Measurements from ENCODE around the gene ANAPC2. TPM values are rescaled to one million over a fixed set of nuclear protein-coding genes. Genes with fewer than 3 reads are reported as not detected.

ANAPC2 gene
- total and polyA plus RNA-seq, 4 donors = 9.3 to 32.6 (median 19.6) TPM

DNA sequence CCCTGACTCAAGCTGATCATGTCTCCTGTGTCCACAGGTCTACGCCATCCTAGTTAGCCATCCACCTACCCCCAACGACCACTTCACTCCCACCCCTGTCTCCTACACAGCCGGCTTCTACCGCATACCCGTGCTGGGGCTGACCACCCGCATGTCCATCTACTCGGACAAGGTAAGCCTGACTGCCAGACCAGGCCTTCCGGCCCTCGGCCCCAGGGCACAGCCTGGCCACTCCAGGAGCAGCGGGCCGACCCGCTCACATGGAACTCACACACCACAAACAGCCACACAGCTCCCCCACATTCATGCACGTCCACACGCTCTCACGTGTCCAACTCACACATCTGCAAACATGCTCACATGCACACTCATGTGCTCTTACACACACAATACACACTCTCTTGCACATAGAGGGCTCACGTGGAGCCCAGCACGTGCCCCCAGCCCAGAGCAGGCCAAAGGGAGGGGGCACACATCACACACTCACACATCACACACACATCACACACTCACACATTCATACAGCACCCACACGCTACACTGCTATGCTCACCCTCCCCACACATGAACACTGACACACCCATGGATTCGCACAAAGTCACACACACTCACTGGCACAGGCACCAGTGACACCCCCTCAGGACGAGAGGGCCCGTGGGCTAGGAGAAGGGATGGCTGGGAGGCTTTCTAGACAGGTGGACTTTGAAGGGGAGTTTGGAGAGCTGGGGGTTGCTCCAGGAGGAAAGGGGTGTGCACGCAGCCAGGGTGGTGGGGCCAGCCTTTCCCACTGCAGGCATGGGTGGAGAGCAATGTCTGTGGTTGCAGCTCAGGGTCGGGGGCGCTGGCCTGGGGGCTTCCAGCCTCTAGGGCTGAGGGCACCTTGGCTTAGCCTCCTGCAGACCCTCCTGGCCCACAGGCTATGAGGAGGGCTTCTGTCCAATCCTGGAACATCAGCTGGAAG lies 46.1 kb downstream of the ANAPC2 start:
- Histone ChIP-seq H3K4me3 (ENCODE audit: low read depth in 1 of 3, low read length in 3 of 3) (no peak overlapping the region), H3K27ac (ENCODE audit: low read depth in 1 of 2, low read length in 2 of 2) (no peak overlapping the region), H3K4me1 (ENCODE audit: control insufficient read depth in 4 of 4, insufficient read depth in 4 of 4, low read length in 3 of 4) (no peaks in the 10 kb centered on the region), H3K9me3 (ENCODE audit: control insufficient read depth in 4 of 4, low read length in 3 of 4) (no peaks in the 10 kb centered on the region), H3K27me3 (ENCODE audit: control insufficient read depth in 4 of 4, insufficient read depth in 4 of 4, low read length in 3 of 4) (peaks cover 6 to 13% (median 10%) of the 10 kb centered on the region in 4 donors), H3K36me3 (ENCODE audit: control insufficient read depth in 4 of 4, insufficient read depth in 3 of 4, low read depth in 1 of 4, low read length in 3 of 4) (no peaks in the 10 kb centered on the region), H3K9ac (ENCODE audit: low read depth in 1 of 2, low read length in 2 of 2) (no peak overlapping the region)
- TF ChIP-seq TAF1 (conservative IDR thresholded peaks at IDR 0.05) = no peak
- no peak for TF ChIP-seq HNF4G (IDR thresholded peaks at IDR 0.05)
- no peak for TF ChIP-seq YY1 (IDR thresholded peaks at IDR 0.05)
- TF ChIP-seq, protein P1, sequence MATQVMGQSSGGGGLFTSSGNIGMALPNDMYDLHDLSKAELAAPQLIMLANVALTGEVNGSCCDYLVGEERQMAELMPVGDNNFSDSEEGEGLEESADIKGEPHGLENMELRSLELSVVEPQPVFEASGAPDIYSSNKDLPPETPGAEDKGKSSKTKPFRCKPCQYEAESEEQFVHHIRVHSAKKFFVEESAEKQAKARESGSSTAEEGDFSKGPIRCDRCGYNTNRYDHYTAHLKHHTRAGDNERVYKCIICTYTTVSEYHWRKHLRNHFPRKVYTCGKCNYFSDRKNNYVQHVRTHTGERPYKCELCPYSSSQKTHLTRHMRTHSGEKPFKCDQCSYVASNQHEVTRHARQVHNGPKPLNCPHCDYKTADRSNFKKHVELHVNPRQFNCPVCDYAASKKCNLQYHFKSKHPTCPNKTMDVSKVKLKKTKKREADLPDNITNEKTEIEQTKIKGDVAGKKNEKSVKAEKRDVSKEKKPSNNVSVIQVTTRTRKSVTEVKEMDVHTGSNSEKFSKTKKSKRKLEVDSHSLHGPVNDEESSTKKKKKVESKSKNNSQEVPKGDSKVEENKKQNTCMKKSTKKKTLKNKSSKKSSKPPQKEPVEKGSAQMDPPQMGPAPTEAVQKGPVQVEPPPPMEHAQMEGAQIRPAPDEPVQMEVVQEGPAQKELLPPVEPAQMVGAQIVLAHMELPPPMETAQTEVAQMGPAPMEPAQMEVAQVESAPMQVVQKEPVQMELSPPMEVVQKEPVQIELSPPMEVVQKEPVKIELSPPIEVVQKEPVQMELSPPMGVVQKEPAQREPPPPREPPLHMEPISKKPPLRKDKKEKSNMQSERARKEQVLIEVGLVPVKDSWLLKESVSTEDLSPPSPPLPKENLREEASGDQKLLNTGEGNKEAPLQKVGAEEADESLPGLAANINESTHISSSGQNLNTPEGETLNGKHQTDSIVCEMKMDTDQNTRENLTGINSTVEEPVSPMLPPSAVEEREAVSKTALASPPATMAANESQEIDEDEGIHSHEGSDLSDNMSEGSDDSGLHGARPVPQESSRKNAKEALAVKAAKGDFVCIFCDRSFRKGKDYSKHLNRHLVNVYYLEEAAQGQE (IDR thresholded peaks at IDR 0.05) = no peak
- no peak for TF ChIP-seq HNF4A (conservative IDR thresholded peaks at IDR 0.05)
- TF ChIP-seq, protein P2, sequence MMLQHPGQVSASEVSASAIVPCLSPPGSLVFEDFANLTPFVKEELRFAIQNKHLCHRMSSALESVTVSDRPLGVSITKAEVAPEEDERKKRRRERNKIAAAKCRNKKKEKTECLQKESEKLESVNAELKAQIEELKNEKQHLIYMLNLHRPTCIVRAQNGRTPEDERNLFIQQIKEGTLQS (IDR thresholded peaks at IDR 0.05) = no peak
- TF ChIP-seq, protein P3, sequence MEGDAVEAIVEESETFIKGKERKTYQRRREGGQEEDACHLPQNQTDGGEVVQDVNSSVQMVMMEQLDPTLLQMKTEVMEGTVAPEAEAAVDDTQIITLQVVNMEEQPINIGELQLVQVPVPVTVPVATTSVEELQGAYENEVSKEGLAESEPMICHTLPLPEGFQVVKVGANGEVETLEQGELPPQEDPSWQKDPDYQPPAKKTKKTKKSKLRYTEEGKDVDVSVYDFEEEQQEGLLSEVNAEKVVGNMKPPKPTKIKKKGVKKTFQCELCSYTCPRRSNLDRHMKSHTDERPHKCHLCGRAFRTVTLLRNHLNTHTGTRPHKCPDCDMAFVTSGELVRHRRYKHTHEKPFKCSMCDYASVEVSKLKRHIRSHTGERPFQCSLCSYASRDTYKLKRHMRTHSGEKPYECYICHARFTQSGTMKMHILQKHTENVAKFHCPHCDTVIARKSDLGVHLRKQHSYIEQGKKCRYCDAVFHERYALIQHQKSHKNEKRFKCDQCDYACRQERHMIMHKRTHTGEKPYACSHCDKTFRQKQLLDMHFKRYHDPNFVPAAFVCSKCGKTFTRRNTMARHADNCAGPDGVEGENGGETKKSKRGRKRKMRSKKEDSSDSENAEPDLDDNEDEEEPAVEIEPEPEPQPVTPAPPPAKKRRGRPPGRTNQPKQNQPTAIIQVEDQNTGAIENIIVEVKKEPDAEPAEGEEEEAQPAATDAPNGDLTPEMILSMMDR (IDR thresholded peaks at IDR 0.05; ENCODE audit: low read depth, low read length, missing input control) = no peak
- TF ChIP-seq, protein P4, sequence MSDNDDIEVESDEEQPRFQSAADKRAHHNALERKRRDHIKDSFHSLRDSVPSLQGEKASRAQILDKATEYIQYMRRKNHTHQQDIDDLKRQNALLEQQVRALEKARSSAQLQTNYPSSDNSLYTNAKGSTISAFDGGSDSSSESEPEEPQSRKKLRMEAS (IDR thresholded peaks at IDR 0.05) = no peak
- TF ChIP-seq GABPA (IDR thresholded peaks at IDR 0.05 in 1 of 2, conservative IDR thresholded peaks at IDR 0.05 in 1 of 2) = no peak
- no peak for TF ChIP-seq RXRA (IDR thresholded peaks at IDR 0.05)
- TF ChIP-seq NR2F2 (IDR thresholded peaks at IDR 0.05) = no peak
- TF ChIP-seq, protein P5, sequence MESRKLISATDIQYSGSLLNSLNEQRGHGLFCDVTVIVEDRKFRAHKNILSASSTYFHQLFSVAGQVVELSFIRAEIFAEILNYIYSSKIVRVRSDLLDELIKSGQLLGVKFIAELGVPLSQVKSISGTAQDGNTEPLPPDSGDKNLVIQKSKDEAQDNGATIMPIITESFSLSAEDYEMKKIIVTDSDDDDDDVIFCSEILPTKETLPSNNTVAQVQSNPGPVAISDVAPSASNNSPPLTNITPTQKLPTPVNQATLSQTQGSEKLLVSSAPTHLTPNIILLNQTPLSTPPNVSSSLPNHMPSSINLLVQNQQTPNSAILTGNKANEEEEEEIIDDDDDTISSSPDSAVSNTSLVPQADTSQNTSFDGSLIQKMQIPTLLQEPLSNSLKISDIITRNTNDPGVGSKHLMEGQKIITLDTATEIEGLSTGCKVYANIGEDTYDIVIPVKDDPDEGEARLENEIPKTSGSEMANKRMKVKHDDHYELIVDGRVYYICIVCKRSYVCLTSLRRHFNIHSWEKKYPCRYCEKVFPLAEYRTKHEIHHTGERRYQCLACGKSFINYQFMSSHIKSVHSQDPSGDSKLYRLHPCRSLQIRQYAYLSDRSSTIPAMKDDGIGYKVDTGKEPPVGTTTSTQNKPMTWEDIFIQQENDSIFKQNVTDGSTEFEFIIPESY (IDR thresholded peaks at IDR 0.05) = no peak
- no peak for TF ChIP-seq EGR1 (IDR thresholded peaks at IDR 0.05; ENCODE audit: low read depth in 2 of 2)
- no peak for TF ChIP-seq RAD21 (IDR thresholded peaks at IDR 0.05)
- WGBS = 71% methylated on average over 24 of the region's 24 CpGs
- DNase-seq (ENCODE audit: low spot score) = no peak
